Panc1 (cell line): ENCODE results near the gene NXPH2. TPM values are rescaled to one million over a fixed set of nuclear protein-coding genes. Genes with fewer than 3 reads are reported as not detected.

Experiments used
- ATAC-seq: fragments of 200-7000 bp; cut with Tn5 transposase; 2 replicates; pipeline ENCODE4 v1.9.1; 2020; ENCODE audit warnings: mild to moderate bottlenecking, moderate library complexity
- BruUV-seq: library from RNA; stranded (reverse); fragments of 400-500 nt; replicated peaks from 2 replicates; lab custom pipeline; 2021; lab: Mats Ljungman, UMichigan
- CTCF ChIA-PET: fragments of 300-600 bp; sonication (Branson Sonifier 250); formaldehyde crosslinking; loops from one replicate; lab custom pipeline; 2022; ENCODE audit warnings: antibody characterized with exemption; lab: Charles Lee
- POLR2A ChIA-PET: fragments of 300-600 bp; sonication (Branson Sonifier 250); formaldehyde crosslinking; loops from one replicate; lab custom pipeline; 2022; ENCODE audit warnings: antibody characterized with exemption; lab: Charles Lee
- DNase-seq: peaks from one replicate; pipeline ENCODE4 v3.0.0-alpha.2; 2010; ENCODE audit warnings: low read depth, low spot score
- H3K27ac ChIP-seq: 2 replicates; pipeline ENCODE4 v1.5.1; 2011; ENCODE audit warnings: mild to moderate bottlenecking, low read length, inconsistent platforms
- H3K27me3 ChIP-seq: fragments of 200-500 bp; sonication (Bioruptor generic); 2 replicates; pipeline ENCODE4 v1.6.0; 2014; ENCODE audit warnings: low read length, inconsistent platforms; ENCODE audit not compliant: control insufficient read depth, insufficient read depth
- H3K36me3 ChIP-seq: fragments of 200-500 bp; sonication (Bioruptor generic); 2 replicates; pipeline ENCODE4 v1.5.1; 2014; ENCODE audit warnings: inconsistent platforms, mild to moderate bottlenecking, low read length, moderate library complexity; ENCODE audit not compliant: control insufficient read depth, insufficient read depth
- H3K4me1 ChIP-seq: 2 replicates; pipeline ENCODE4 v1.5.1; 2011; ENCODE audit warnings: inconsistent platforms, mild to moderate bottlenecking, low read length, moderate library complexity; ENCODE audit not compliant: control insufficient read depth, insufficient read depth
- H3K4me3 ChIP-seq, 2 experiments: 2 replicates each; pipeline ENCODE4 v1.5.1; 2011 to 2012; ENCODE audit warnings: low read depth in 2 of 2, low read length in 2 of 2, mild to moderate bottlenecking in 2 of 2, inconsistent platforms in 1 of 2, moderate library complexity in 1 of 2
- H3K9me3 ChIP-seq: fragments of 200-500 bp; sonication (Bioruptor generic); 2 replicates; pipeline ENCODE4 v1.5.1; 2014; ENCODE audit warnings: low read depth, mild to moderate bottlenecking, inconsistent platforms, low read length, moderate library complexity; ENCODE audit not compliant: control insufficient read depth, insufficient read depth
- CTCF ChIP-seq: fragments of 450-650 bp; IDR thresholded peaks from 2 replicates; pipeline ENCODE4 v1.5.1; 2017; ENCODE audit warnings: mild to moderate bottlenecking
- POLR2AphosphoS5 ChIP-seq: IDR thresholded peaks from 2 replicates; pipeline ENCODE4 v1.6.1; 2012; ENCODE audit warnings: mild to moderate bottlenecking, low read depth, low read length, moderate library complexity
- REST ChIP-seq, 2 experiments: IDR thresholded peaks; 2 replicates each; pipeline ENCODE4 v1.6.1; 2011 to 2012; ENCODE audit warnings: low read depth in 2 of 2, control low read depth in 1 of 2, low read length in 1 of 2, mild to moderate bottlenecking in 1 of 2, moderate library complexity in 1 of 2; ENCODE audit not compliant: insufficient read depth in 1 of 2
- SIN3A ChIP-seq: IDR thresholded peaks from 2 replicates; pipeline ENCODE4 v1.6.1; 2012; ENCODE audit warnings: low read depth, mild to moderate bottlenecking, low read length, moderate library complexity, borderline replicate concordance; ENCODE audit not compliant: insufficient read depth
- TCF7L2 ChIP-seq: IDR thresholded peaks from 2 replicates; pipeline ENCODE4 v1.6.1; 2011; ENCODE audit warnings: mild to moderate bottlenecking, low read depth, low read length, inconsistent platforms
- in situ Hi-C: cut with HindIII; loops from 2 replicates; pipeline ENCODE4 v1.10.0; 2016; ENCODE audit warnings: low sequenced_read_pairs, low pct_unique_long_range_greater_than_20kb
- intact Hi-C: fragments of 100-400 bp; cut with micrococcal nuclease; formaldehyde crosslinking; loops from one replicate; pipeline ENCODE4 v1.10.0; 2022; ENCODE audit not compliant: unreplicated experiment
- total RNA-seq: library from RNA; stranded (reverse); gene quantifications from one replicate; pipeline ENCODE4 v1.2.1, GENCODE V29; 2021; ENCODE audit not compliant: unreplicated experiment

The NXPH2 gene
- total RNA-seq, 1 experiment from 2014 or later, result 5.4 TPM

GRCh38 chr2:138670734-138671133 is 109.5 kb downstream of the NXPH2 start:
- ATAC-seq (no peak), DNase-seq (no peak)
- intact Hi-C loops, result no loop called here
- Histone ChIP-seq H3K4me1 (no peaks in the 10 kb centered on the region), H3K9me3 (no peaks in the 10 kb centered on the region), H3K27me3 (no peaks in the 10 kb centered on the region), H3K4me3 (no peak overlapping the region), H3K36me3 (no peaks in the 10 kb centered on the region), H3K27ac (no peak overlapping the region)
- ChIA-PET POLR2A (no interaction called here), CTCF (no interaction called here)
- no TSS peak for BruUV-seq
- no peak for TF ChIP-seq TCF7L2
- TF ChIP-seq SIN3A, result no peak
- no peak for TF ChIP-seq POLR2AphosphoS5
- no peak for TF ChIP-seq CTCF
- TF ChIP-seq REST (IDR thresholded peaks at IDR 0.05; ENCODE audit: insufficient read depth in 1 of 2, low read depth in 2 of 2, low read length in 1 of 2), result no peak
- in situ Hi-C loops, result no loop called here

- H3K27ac ChIP-seq, result no peak overlapping the region
- BruUV-seq, result no TSS peak
- no peaks in the 10 kb centered on the region for H3K27me3 ChIP-seq
- no peaks in the 10 kb centered on the region for H3K4me1 ChIP-seq
- intact Hi-C loops, result no loop called here
- ChIA-PET CTCF (no interaction called here), POLR2A (no interaction called here)
- ATAC-seq, result no peak
- H3K4me3 ChIP-seq, result no peak overlapping the region
- no peaks in the 10 kb centered on the region for H3K36me3 ChIP-seq
- TF ChIP-seq TCF7L2 (no peak), SIN3A (no peak), CTCF (no peak), POLR2AphosphoS5 (no peak), REST (IDR thresholded peaks at IDR 0.05; ENCODE audit: insufficient read depth in 1 of 2, low read depth in 2 of 2, low read length in 1 of 2) (no peak)
- no peak for DNase-seq
- no peaks in the 10 kb centered on the region for H3K9me3 ChIP-seq
- in situ Hi-C loops, result no loop called here
Measured at GRCh38 chr2:138665937-138666336, 114.3 kb downstream of the NXPH2 start.
